H1 (cell line): ENCODE results near the gene HOXB4.

Experiments
- MAX ChIP-seq: IDR thresholded peaks from 2 replicates; pipeline ENCODE4 v1.6.1; 2012; ENCODE audit warnings: inconsistent platforms
- POLR2A ChIP-seq, 2 experiments: IDR thresholded peaks; 1 replicate in 1 of 2; 2 replicates in 1 of 2; pipeline ENCODE4 v1.6.1; 2011; ENCODE audit warnings: low read depth in 2 of 2, low read length in 2 of 2, mild to moderate bottlenecking in 2 of 2; ENCODE audit errors: control extremely low read depth in 1 of 2
- RBBP5 ChIP-seq: IDR thresholded peaks from 2 replicates; pipeline ENCODE4 v1.7.1; 2012; ENCODE audit warnings: low read depth, mild to moderate bottlenecking, inconsistent platforms, low read length, moderate library complexity, borderline replicate concordance
- SIRT6 ChIP-seq: IDR thresholded peaks from one replicate; pipeline ENCODE4 v1.7.1; 2012; ENCODE audit warnings: low read length, inconsistent platforms

GRCh38 chr17:48553826-48554225, 24.3 kb downstream of the HOXB4 start:
- TF ChIP-seq POLR2A (IDR thresholded peaks at IDR 0.05; ENCODE audit: control extremely low read depth in 1 of 2, low read depth in 2 of 2, low read length in 2 of 2): no peak
- TF ChIP-seq MAX: no peak
- TF ChIP-seq RBBP5: no peak
- TF ChIP-seq SIRT6: no peak
